GM10248 (cell line): Measurements from ENCODE around the gene GBP5.
"Not testable (repeated sequence)": the region's sequence is repeated elsewhere in the genome, so short reads cannot be mapped to it uniquely, and the experiment has no call there.

Experiments
- CTCF ChIA-PET: fragments of 300-600 bp; sonication (Branson Sonifier 250); formaldehyde crosslinking; extraction: SDS; loops from one replicate; lab custom pipeline; 2021; ENCODE audit warnings: antibody characterized with exemption; lab: Yijun Ruan, JAX
- POLR2A ChIA-PET: fragments of 350-650 bp; sonication (Branson Sonifier 250); formaldehyde crosslinking; extraction: SDS; loops from one replicate; lab custom pipeline; 2020; ENCODE audit warnings: antibody characterized with exemption; lab: Yijun Ruan, JAX
- DNase-seq: peaks from one replicate; pipeline ENCODE4 v3.0.0; 2012; ENCODE audit errors: extremely low spot score
- TF ChIP-seq, protein P1 (sequence below): IDR thresholded peaks from 2 replicates; pipeline ENCODE4 v1.5.1; 2012; ENCODE audit warnings: mild to moderate bottlenecking, low read depth; ENCODE audit errors: extremely low read depth, missing control alignments, control extremely low read depth

The GBP5 gene, protein sequence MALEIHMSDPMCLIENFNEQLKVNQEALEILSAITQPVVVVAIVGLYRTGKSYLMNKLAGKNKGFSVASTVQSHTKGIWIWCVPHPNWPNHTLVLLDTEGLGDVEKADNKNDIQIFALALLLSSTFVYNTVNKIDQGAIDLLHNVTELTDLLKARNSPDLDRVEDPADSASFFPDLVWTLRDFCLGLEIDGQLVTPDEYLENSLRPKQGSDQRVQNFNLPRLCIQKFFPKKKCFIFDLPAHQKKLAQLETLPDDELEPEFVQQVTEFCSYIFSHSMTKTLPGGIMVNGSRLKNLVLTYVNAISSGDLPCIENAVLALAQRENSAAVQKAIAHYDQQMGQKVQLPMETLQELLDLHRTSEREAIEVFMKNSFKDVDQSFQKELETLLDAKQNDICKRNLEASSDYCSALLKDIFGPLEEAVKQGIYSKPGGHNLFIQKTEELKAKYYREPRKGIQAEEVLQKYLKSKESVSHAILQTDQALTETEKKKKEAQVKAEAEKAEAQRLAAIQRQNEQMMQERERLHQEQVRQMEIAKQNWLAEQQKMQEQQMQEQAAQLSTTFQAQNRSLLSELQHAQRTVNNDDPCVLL

DNA sequence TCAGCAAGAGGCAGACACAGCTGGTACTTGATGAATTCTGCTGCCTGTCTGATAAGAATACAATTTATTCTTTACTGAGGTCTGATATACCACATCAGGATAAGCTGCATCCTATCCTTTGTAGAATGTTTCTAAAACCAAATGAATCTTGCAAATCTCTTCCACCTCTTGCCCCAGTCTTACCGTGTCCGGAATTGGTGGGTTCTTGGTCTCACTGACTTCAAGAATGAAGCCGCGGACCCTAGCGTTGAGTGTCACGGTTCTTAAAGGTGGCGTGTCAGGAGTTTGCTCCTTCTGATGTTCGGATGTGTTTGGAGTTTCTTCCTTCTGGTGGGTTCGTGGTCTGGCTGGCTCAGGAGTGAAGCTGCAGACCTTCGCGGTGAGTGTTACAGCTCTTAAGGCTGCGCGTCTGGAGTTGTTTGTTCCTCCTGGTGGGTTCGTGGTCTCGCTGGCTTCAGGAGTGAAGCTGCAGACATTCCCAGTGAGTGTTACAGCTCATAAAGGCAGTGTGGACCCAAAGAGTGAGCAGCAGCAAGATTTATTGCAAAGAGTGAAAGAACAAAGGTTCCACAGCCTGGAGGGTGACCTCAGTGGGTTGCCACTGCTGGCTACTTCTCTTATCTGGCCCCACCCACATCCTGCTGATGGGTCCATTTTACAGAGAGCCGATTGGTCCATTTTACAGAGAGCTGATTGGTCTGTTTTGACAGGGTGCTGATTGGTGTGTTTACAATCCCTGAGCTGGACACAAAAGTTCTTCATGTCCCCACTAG, at the start of gene GBP5:
Gene GBP5 (minus strand): TSS at position 592 of the 773 bp plus-strand sequence. CDS start 3,305 bp downstream, outside the sequence.
- CTCF ChIA-PET = interaction anchor here (1.5 to 3.4 kb wide), 3 partner anchors 13 to 187 kb away, joined by 3 to 10 read pairs (median 6); no protein-coding TSS in a partner anchor
- DNase-seq, POLR2A ChIA-PET: not testable (repeated sequence)

DNA sequence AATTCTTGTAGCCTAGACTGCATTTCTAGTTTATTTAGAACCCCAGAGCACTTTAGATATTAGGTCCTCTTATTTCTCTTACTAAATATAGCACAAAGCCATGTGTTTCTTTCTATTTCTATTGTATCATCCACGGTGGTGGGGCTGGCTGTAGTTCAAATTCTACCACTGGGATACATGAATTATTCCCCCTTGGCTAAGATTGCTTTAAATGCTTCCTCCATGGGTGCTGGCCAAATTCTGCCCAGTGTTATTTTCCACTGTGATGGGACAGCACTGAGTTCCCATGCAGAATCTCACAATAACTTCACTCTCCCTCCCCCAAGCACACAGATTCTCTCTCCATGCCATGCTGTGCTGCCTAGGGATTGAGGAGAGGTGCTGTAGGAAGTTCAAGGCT, 49.7 kb upstream of the GBP5 start:
- no peak for DNase-seq
- TF ChIP-seq, protein P1, sequence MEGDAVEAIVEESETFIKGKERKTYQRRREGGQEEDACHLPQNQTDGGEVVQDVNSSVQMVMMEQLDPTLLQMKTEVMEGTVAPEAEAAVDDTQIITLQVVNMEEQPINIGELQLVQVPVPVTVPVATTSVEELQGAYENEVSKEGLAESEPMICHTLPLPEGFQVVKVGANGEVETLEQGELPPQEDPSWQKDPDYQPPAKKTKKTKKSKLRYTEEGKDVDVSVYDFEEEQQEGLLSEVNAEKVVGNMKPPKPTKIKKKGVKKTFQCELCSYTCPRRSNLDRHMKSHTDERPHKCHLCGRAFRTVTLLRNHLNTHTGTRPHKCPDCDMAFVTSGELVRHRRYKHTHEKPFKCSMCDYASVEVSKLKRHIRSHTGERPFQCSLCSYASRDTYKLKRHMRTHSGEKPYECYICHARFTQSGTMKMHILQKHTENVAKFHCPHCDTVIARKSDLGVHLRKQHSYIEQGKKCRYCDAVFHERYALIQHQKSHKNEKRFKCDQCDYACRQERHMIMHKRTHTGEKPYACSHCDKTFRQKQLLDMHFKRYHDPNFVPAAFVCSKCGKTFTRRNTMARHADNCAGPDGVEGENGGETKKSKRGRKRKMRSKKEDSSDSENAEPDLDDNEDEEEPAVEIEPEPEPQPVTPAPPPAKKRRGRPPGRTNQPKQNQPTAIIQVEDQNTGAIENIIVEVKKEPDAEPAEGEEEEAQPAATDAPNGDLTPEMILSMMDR = no peak
- POLR2A ChIA-PET = no interaction called here
- CTCF ChIA-PET = interaction anchor here (1.1 to 3.2 kb wide), 2 partner anchors 11 to 35 kb away, joined by 3 to 11 read pairs; no protein-coding TSS in a partner anchor

DNA sequence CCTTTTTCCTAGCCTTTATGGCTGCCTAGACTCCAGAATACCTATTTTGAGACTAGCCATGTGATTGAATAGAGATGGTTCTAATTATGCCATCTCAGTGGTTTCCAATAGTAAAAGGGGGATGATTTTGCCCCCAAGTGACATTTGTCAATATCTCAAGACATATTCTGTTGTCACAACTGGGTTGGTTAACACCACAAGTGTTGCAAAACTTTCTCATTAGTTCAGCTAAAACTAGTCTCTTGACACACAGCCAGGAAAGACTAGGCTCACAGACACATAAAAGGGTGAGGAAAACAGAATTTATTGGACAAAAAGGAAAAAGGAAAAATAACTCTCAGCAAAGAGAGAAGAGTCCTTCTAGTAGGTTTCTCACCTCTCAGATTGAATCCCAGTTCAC, 39.9 kb upstream of the GBP5 start:
- ChIA-PET CTCF (no interaction called here), POLR2A (no interaction called here)
- no peak for DNase-seq
- TF ChIP-seq, protein P1 = no peak

DNA sequence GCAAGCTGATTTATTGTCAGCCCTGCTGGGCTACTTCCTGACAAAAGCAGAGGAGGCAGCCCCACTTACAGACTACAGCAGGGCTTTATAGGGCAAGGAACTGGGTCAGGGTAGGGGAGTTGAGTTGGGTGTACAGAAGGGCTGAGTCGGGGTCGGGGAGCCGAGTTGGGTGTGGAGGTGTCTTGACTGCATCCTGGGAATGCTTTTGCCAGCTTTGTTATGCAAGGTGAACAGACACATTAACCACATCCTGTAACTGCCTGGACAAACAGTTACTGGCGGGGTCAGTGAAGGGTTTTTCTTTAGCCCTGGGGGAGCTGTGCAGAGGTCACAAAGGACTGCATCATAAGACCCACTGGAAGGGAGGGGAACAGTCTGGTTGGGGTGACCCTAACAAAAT, 39.1 kb upstream of the GBP5 start:
- POLR2A ChIA-PET = no interaction called here
- no peak for DNase-seq
- CTCF ChIA-PET = interaction anchor here (1.0 to 2.1 kb wide), 3 partner anchors 17 to 341 kb away, joined by 3 to 6 read pairs (median 3); no protein-coding TSS in a partner anchor
- TF ChIP-seq, protein P1 = no peak

DNA sequence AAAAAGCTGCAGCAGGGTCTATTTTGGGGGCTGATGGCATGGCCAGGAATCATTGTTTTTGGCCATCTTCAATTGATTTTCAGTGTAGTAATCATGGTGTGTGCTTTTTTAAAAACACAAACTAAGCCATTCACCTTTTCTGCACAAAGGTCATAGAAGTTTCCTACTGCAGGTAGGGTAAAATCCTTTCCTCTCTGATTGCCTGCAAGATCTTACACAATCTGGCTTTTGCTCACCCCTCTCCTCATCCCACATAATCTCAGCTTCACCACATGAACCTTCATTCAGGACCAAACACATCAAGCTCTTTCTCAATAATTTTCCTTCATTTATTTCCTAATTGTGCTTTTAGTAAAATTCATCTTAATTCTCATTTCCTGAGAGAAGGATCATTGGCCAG, 38.3 kb upstream of the GBP5 start:
- TF ChIP-seq, protein P1 = no peak
- no peak for DNase-seq
- ChIA-PET POLR2A (no interaction called here), CTCF (interaction anchor here (0.9 to 2.1 kb wide), 12 partner anchors 9 to 340 kb away, joined by 3 to 8 read pairs (median 3); no protein-coding TSS in a partner anchor)

DNA sequence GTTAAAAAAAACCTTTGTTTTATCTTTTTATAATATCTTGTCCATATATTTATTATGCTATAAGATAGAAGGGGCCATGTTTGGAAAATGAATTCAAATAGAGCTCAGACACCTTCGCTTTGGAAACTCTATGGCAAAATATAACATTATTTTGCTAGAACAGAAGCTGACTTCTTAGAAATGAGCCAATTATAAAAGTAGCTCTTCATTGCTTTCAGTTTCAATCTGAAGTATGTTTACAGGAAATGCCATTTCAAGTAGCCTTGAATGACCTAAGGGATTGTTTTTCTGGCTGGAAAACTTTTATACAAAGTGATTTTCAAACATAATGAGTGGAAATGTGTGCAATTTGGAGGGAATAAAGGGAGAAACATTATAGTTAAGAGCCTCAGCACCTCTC, 37.8 kb upstream of the GBP5 start:
- peak; percentile 26 for DNase-seq
- ChIA-PET POLR2A (no interaction called here), CTCF (interaction anchor here (0.9 to 2.1 kb wide), 14 partner anchors 8 to 340 kb away, joined by 3 to 8 read pairs (median 3); no protein-coding TSS in a partner anchor)
- TF ChIP-seq, protein P1 = no peak
